Limb (tissue), 2 donors: Measurements from ENCODE around the gene PFKL.
A peak's percentile ranks its signal among the peaks of the same experiment; 100 is the strongest.
"Not testable (repeated sequence)": the region's sequence is repeated elsewhere in the genome, so short reads cannot be mapped to it uniquely, and the experiment has no call there.

ENCODE experiments used
- DNase-seq, 2 donors: peaks; one replicate each; pipeline ENCODE4 v3.0.0-alpha.2; 2016; ENCODE audit errors: extremely low spot score in 2 of 2

Gene PFKL

DNA sequence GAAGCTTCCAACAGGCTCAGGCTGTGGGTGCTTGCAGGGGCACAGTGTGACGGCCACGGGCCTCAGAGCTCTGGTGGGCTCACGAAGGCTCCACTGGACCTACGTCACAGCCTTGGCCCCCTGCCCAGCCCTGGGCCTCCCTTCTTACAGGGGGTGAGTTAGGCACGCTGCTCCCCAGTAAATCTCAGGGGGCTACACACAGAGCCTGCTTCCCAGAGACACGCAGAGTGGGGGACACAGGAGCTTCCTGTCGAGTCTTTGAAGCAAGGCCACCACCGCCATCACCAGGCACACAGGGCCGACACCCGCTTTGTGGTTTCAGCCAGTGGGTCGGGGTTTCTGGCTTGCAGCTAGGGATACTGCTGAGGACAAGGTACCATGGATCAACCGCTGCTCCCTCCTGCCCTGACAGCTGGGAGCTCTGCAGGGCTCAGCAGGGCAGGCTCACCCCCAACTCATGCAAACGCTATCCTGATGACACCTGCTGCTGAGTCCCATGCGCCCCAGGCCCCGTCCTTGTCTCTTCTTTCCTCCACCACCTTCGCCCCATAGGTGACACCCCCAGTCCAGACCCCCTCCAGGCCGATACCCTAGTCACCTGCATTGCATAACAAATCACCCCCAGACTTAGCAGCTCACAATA is 44.8 kb downstream of the PFKL start:
- DNase-seq = no peak

GRCh38 chr21:44345495-44345894 is 45.6 kb downstream of the PFKL start:
- DNase-seq = no peak

GRCh38 chr21:44347911-44348451 is 48.1 kb downstream of the PFKL start:
- peak in 1 of 2 donors; percentile 22 for DNase-seq

DNA sequence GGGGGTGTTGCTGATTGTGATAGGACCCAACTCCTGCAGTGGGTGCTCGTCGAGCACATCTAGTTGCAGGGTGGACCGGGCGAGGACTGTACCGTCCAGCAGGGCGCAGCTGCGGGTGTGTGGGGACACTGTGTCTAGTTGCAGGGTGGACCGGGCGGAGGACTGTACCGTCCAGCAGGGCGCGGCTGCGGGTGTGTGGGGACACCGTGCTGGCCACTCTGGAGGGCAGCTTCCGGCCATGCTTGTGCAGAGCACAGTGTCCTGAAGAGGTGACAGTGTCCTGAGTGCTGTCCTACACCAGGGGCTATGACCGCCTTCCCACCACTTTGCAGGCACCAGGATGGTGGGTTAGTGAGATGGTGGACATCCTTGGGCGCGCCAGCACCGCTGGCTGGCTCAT is 49.0 kb downstream of the PFKL start:
- DNase-seq = peak in 1 of 2 donors; percentile 28

GRCh38 chr21:44349416-44349846 is 49.6 kb downstream of the PFKL start:
- peak in 1 of 2 donors; percentile 39 for DNase-seq

- DNase-seq = peak in 1 of 2 donors; percentile 23
Observed at GRCh38 chr21:44349847-44350772, 50.3 kb downstream of the PFKL start.

DNA sequence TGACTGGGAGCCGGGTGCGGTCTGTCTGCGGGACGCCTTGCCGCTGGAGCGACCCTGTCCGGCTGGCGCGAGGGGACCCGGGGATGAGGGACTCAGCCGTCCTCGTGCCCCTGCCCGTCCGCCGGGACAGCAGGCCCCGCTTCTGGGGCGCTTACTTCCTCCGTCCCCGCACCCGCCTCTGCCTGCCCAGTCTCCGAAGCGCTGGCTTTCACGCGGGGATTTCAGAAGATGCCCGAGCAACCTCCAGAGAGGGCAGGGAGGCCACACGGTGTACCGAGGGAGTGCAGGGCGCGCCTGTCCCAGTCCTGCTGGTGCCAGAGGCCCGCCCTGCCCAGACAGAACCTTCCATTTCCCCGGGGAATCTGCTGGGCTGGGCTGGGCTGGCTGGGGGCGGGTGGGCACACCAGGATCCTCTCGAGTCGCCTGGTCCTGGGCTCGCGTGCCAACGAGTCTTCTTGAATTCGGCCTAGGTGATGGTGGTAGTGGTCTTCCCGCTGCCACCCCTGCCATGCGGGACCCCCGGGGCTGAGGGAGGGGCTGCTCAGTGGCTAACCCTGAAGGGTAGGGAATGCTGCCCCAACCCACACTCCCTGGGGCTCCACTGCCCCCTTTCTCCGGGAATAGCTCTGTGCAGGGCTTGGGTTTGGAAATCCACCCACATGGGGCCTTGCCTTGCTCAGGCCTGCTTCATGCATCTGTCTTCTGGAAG is 51.1 kb downstream of the PFKL start:
- peak in 1 of 2 donors; percentile 28 for DNase-seq

- DNase-seq = peak in 1 of 2 donors; percentile 25
Observed at GRCh38 chr21:44351535-44352252, 51.8 kb downstream of the PFKL start.

DNA sequence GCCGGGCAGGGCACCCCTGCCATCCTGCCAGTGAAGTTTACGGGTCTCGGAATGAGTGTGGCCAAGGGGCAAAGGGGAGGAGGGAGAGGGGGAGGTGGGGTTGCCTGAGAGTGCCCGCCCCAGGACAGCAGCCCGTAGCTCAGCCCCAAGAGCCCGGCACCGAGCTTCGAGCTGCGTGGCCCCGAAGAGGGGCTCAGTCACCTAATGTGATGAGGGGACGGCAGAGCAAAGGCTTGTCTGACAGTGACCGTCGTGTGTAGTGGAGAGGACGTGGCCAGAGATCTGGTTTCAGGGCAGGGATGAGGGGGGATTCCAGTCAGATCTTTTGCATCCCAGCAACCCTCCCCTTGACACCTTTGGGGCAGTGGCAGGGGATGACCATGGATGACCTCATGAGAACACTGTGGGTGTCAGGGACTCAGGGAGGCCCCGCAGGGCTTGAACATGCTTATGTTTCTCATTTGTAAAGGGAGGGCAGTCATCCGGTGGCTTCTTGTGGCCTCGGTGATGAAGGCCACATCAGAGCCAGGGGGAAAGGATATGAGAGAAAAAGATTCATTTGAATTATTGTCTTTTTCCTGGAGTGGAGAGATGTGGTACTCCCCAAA is 52.5 kb downstream of the PFKL start:
- peak in 1 of 2 donors; percentile 17 for DNase-seq

GRCh38 chr21:44353191-44353970 is 53.5 kb downstream of the PFKL start, which contains the start of gene TRPM2:
TRPM2 (plus strand) TSS chr21:44353621; CDS start chr21:44353701, 80 bp downstream.
- DNase-seq = peak in 1 of 2 donors; percentile 25

GRCh38 chr21:44354001-44354405 is 54.1 kb downstream of the PFKL start:
- DNase-seq = peak in 1 of 2 donors; percentile 32

DNA sequence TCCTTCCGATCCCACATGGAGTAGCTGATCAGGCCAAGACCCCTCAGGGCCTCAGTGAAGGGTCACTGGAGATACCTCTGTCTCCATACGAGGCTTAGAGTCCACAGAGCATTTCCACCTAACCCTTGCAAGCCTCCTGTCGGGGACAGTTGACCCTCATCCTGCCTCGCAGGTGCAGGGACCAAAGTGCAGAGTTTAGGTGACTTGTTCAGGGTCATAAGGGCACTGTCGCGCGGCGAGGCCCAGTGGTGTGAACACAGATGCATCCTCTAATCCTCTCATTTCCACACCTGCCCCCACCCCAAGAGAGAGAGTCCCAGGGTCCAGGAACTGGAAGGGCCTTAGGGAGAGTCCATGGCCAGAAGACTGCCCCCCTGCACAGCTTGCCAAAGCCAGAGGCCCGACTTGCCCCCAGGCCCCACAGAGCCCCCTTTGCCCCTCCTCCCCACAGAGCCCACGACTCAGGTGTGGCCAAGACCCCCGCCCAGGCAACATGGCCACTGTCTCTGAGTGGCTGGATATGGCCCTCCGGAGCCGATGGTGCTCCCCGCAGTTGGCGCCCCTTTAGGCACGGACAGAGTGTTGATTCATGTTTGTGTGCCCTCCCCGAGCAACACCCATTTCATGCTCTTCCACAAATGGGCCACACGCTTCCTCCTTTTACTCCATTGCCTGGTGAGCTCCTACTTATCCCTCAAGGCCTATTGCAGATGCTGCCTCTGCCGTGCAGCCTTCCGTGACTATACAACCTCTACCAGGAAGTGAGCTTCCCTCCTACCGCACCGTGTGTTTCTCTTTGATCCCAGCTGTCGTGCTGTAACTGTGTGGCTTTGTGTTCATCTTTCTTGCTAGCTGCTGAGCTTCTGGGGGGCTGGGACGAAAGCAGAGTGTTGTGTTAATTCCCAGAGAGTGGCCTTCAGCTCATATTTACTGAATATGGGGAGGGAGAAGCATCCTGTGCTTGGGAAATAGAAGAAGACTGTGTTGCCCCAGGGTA is 55.2 kb downstream of the PFKL start:
- peak in 1 of 2 donors; percentile 25 for DNase-seq

- DNase-seq = no peak
Observed at GRCh38 chr21:44356160-44356559, 56.3 kb downstream of the PFKL start.

GRCh38 chr21:44356636-44357035 is 56.8 kb downstream of the PFKL start:
- DNase-seq = no peak

DNA sequence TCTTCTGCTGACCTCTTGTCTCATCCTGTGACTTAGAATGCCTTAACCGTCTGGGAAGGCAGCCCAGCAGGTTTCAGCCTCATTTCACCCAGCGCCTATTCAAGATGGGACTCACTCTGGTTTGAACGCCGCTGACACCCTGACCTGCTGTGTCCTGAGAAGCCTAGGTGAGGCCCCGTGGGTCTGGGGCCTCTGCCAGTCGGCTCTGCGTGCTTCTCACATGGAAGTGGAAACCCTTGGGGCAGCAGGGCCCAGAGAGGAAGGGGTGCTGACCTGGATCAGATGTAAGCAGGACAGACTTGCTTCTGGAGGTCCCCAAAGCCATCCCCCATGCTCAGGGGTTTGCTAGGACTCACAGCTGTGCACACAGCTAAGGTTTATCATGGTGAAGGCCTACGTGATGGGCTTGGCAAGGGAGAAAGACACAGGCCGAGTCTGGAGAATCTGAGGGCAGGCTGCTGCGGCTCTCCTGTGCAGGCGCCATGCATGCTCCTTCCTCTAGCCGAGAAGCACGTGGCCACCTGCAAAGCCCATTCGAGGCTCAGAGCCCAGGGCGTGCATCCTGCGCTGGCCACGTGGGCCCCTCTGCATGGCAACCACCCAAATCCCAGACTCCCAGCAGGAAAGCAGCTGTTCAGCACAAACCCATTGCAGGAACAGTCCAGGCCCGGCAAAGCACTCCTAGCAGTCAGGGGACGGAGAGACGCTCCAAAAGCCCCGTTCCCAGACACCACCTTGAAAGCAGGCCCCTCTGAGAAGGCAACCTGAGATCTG is 57.4 kb downstream of the PFKL start:
- DNase-seq = peak in 1 of 2 donors; percentile 29

- no peak for DNase-seq
Observed at GRCh38 chr21:44359396-44359795, 59.5 kb downstream of the PFKL start.

- DNase-seq = no peak
Observed at GRCh38 chr21:44360159-44360558, 60.3 kb downstream of the PFKL start.

DNA sequence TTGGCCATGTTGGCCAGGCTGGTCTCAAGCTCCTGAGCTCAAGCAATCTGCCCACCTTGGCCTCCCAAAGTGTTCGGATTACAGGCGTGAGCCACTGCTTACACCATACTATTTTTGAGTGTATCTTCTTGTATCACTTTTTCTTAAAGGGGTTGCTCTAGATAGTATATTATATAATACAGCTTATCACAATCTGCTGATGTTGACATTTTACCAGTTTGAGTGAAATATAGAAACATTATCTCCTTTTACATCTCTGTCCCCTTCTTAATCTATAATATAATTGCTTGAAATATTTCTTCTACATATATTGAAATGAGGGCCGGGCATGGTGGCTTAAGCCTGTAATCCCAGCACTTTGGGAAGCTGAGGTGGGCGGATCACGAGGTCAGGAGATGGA is 62.0 kb downstream of the PFKL start:
- not testable (repeated sequence) for DNase-seq
